Measurements from ENCODE around the gene CNGB1. TPM values are rescaled to one million over a fixed set of nuclear protein-coding genes. Genes with fewer than 3 reads are reported as not detected.

Gene CNGB1
- total RNA-seq, 2 donors from 2014 or later: 0.05 to 0.69 TPM

DNA sequence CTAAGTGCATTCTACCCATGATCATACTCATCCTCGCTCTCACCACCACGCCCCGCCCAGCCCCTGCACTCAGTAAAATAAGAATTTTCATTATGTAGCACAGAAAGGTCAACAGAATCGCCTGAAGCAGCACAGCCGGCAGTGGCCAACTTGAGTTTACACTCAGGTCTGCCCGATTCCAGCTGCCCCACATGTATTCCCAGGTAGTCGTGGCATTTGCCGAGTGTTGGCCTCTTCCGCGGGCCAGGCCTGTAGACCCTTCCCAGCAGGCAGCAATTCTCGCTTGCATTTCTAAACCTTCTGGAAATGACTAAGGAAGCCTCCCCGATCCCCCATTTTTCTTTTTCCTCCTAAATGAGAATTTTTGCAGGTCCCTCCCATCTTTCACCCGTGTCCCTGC, 609 bp downstream of the CNGB1 start:
- Histone ChIP-seq H3K27ac (no peak overlapping the region), H3K4me1 (no peaks in the 10 kb centered on the region), H3K4me3 (no peak overlapping the region), H3K9me3 (no peaks in the 10 kb centered on the region), H3K27me3 (no peaks in the 10 kb centered on the region), H3K9ac (ENCODE audit: low read depth in 2 of 2, low read length in 2 of 2) (no peak overlapping the region), H3K36me3 (no peaks in the 10 kb centered on the region)
- no peak for DNase-seq
- intact Hi-C loops (cut with DNase I): no loop called here
- TF ChIP-seq, protein P1, sequence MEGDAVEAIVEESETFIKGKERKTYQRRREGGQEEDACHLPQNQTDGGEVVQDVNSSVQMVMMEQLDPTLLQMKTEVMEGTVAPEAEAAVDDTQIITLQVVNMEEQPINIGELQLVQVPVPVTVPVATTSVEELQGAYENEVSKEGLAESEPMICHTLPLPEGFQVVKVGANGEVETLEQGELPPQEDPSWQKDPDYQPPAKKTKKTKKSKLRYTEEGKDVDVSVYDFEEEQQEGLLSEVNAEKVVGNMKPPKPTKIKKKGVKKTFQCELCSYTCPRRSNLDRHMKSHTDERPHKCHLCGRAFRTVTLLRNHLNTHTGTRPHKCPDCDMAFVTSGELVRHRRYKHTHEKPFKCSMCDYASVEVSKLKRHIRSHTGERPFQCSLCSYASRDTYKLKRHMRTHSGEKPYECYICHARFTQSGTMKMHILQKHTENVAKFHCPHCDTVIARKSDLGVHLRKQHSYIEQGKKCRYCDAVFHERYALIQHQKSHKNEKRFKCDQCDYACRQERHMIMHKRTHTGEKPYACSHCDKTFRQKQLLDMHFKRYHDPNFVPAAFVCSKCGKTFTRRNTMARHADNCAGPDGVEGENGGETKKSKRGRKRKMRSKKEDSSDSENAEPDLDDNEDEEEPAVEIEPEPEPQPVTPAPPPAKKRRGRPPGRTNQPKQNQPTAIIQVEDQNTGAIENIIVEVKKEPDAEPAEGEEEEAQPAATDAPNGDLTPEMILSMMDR (IDR thresholded peaks at IDR 0.05): no peak

GRCh38 chr16:57969451-57970123, 1.3 kb downstream of the CNGB1 start:
- DNase-seq: no peak
- Histone ChIP-seq H3K36me3 (no peaks in the 10 kb centered on the region), H3K9ac (ENCODE audit: low read depth in 2 of 2, low read length in 2 of 2) (no peak overlapping the region), H3K4me3 (no peak overlapping the region), H3K4me1 (no peaks in the 10 kb centered on the region), H3K27ac (no peak overlapping the region), H3K9me3 (no peaks in the 10 kb centered on the region), H3K27me3 (no peaks in the 10 kb centered on the region)
- TF ChIP-seq, protein P1 (IDR thresholded peaks at IDR 0.05): no peak
- intact Hi-C loops (cut with DNase I): no loop called here

- intact Hi-C loops (cut with DNase I): no loop called here
- no peaks in the 10 kb centered on the region for H3K9me3 ChIP-seq
- TF ChIP-seq, protein P1 (IDR thresholded peaks at IDR 0.05): no peak
Measured at GRCh38 chr16:57967916-57968315, 3.0 kb downstream of the CNGB1 start.

GRCh38 chr16:57966986-57967385, 3.9 kb downstream of the CNGB1 start:
- intact Hi-C loops (cut with DNase I): no loop called here
- no peaks in the 10 kb centered on the region for H3K9me3 ChIP-seq
- no peaks in the 10 kb centered on the region for H3K36me3 ChIP-seq
- no peak overlapping the region for H3K27ac ChIP-seq
- no peak overlapping the region for H3K9ac ChIP-seq (ENCODE audit: low read depth in 2 of 2, low read length in 2 of 2)
- no peak overlapping the region for H3K4me3 ChIP-seq
- TF ChIP-seq, protein P1 (IDR thresholded peaks at IDR 0.05): no peak
- no peak for DNase-seq
- no peaks in the 10 kb centered on the region for H3K4me1 ChIP-seq
- no peaks in the 10 kb centered on the region for H3K27me3 ChIP-seq

More at GRCh38 chr16:57967916-57968315, 3.0 kb downstream of the CNGB1 start:
- Histone ChIP-seq H3K9ac (ENCODE audit: low read depth in 2 of 2, low read length in 2 of 2) (no peak overlapping the region), H3K27ac (no peak overlapping the region), H3K27me3 (no peaks in the 10 kb centered on the region), H3K4me3 (no peak overlapping the region), H3K4me1 (no peaks in the 10 kb centered on the region), H3K36me3 (no peaks in the 10 kb centered on the region)
- DNase-seq: no peak

DNA sequence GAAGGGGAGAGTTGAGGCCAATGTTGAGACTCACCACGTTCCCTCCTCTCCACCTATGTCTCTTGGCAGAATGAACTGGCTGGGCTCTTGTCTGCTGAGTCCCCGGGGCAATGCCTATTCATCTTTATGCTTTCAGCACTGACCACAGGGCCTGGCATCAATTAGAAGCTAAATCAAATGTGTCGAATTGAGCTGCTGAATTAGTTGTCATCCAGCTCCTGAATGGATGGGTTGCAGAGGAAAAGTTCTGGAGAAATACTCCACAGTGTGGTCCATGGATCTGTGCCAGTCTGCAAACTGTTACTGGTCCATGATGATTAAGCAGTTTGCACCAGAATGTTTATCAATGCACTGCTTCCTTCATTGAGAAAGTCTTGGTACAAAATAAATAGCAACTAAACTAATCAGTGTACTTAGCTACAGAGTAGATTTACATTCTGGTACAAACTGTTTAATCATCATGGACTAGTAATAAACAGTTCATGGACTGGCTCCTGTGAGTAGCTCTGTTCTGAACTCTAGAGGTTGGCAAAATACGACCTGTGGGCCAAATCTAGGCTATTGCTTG, 4.6 kb downstream of the CNGB1 start:
- intact Hi-C loops (cut with DNase I): no loop called here
- TF ChIP-seq, protein P1 (IDR thresholded peaks at IDR 0.05): no peak

More for the DNA sequence above, 4.6 kb downstream of the CNGB1 start:
- H3K4me3 ChIP-seq: no peak overlapping the region
- no peaks in the 10 kb centered on the region for H3K36me3 ChIP-seq
- H3K27ac ChIP-seq: no peak overlapping the region
- no peak overlapping the region for H3K9ac ChIP-seq (ENCODE audit: low read depth in 2 of 2, low read length in 2 of 2)
- DNase-seq: no peak
- no peaks in the 10 kb centered on the region for H3K9me3 ChIP-seq
- H3K4me1 ChIP-seq: no peaks in the 10 kb centered on the region
- H3K27me3 ChIP-seq: no peaks in the 10 kb centered on the region
